ENCODE data around the gene IFT172. TPM values are rescaled to one million over a fixed set of nuclear protein-coding genes. Genes with fewer than 3 reads are reported as not detected.
"Not testable (repeated sequence)": the region's sequence is repeated elsewhere in the genome, so short reads cannot be mapped to it uniquely, and the experiment has no call there.

The IFT172 gene
- 10 to 100 TPM; 12.1 to 13.9 TPM for total RNA-seq

- ChIA-PET POLR2A (no interaction called here), CTCF (no interaction called here)
These were observed at the start of gene IFT172 for GRCh38 chr2:27489498-27490397. Gene IFT172 (minus strand): TSS chr2:27489743. CDS start chr2:27489653, 90 bp downstream.

GRCh38 chr2:27538839-27539450 is 49.4 kb upstream of the IFT172 start:
- CTCF ChIA-PET, POLR2A ChIA-PET: not testable (repeated sequence)

- ChIA-PET POLR2A (no interaction called here), CTCF (no interaction called here)
These were observed 47.7 kb upstream of the IFT172 start for GRCh38 chr2:27537287-27537686.

GRCh38 chr2:27531983-27532382 is 42.4 kb upstream of the IFT172 start:
- POLR2A ChIA-PET = no interaction called here
- CTCF ChIA-PET = no interaction called here

- ChIA-PET CTCF (interaction anchor here (0.7 kb wide), 1 partner anchor 194 kb away, joined by 3 read pairs; no protein-coding TSS in a partner anchor), POLR2A (no interaction called here)
These were observed 37.6 kb upstream of the IFT172 start for GRCh38 chr2:27527182-27527581.

- ChIA-PET POLR2A (no interaction called here), CTCF (no interaction called here)
These were observed 32.9 kb upstream of the IFT172 start for GRCh38 chr2:27522400-27522945.

GRCh38 chr2:27520316-27520715 is 30.8 kb upstream of the IFT172 start:
- CTCF ChIA-PET = no interaction called here
- POLR2A ChIA-PET = no interaction called here

GRCh38 chr2:27518782-27519113 is 29.2 kb upstream of the IFT172 start:
- ChIA-PET POLR2A (no interaction called here), CTCF (no interaction called here)

GRCh38 chr2:27518113-27518781 is 28.7 kb upstream of the IFT172 start:
- POLR2A ChIA-PET = no interaction called here
- CTCF ChIA-PET = no interaction called here

- ChIA-PET POLR2A (no interaction called here), CTCF (no interaction called here)
These were observed 19.8 kb upstream of the IFT172 start for GRCh38 chr2:27509326-27509725.

GRCh38 chr2:27507293-27507692 is 17.8 kb upstream of the IFT172 start:
- CTCF ChIA-PET = no interaction called here
- POLR2A ChIA-PET = no interaction called here

- ChIA-PET CTCF (no interaction called here), POLR2A (no interaction called here)
These were observed 17.0 kb upstream of the IFT172 start for GRCh38 chr2:27506587-27506986.

GRCh38 chr2:27502142-27502541 is 12.6 kb upstream of the IFT172 start:
- CTCF ChIA-PET = no interaction called here
- POLR2A ChIA-PET = no interaction called here

- POLR2A ChIA-PET = no interaction called here
- CTCF ChIA-PET = no interaction called here
These were observed 11.5 kb upstream of the IFT172 start for GRCh38 chr2:27501042-27501441.

GRCh38 chr2:27498975-27499374 is 9.4 kb upstream of the IFT172 start:
- POLR2A ChIA-PET = no interaction called here
- CTCF ChIA-PET = no interaction called here

GRCh38 chr2:27497288-27497627 is 7.7 kb upstream of the IFT172 start:
- ChIA-PET POLR2A (no interaction called here), CTCF (no interaction called here)

- ChIA-PET CTCF (interaction anchor here (1.8 kb wide), 1 partner anchor 187 kb away, joined by 7 read pairs; no protein-coding TSS in a partner anchor), POLR2A (no interaction called here)
These were observed 7.1 kb upstream of the IFT172 start, which contains the start of gene GCKR for GRCh38 chr2:27496357-27497287. Gene GCKR (plus strand): TSS chr2:27496839. CDS start chr2:27496905, 66 bp downstream.

- CTCF ChIA-PET = interaction anchor here (1.8 kb wide), 1 partner anchor 187 kb away, joined by 7 read pairs; no protein-coding TSS in a partner anchor
- POLR2A ChIA-PET = interaction anchor here (0.7 kb wide), 1 partner anchor 18 kb away, joined by 4 read pairs; no protein-coding TSS in a partner anchor
These were observed 6.4 kb upstream of the IFT172 start for GRCh38 chr2:27495840-27496356.

- ChIA-PET CTCF (interaction anchor here (1.8 kb wide), 1 partner anchor 188 kb away, joined by 7 read pairs; no protein-coding TSS in a partner anchor), POLR2A (interaction anchor here (0.7 kb wide), 1 partner anchor 17 kb away, joined by 4 read pairs; no protein-coding TSS in a partner anchor)
These were observed 5.5 kb upstream of the IFT172 start, which contains the start of gene FNDC4 for GRCh38 chr2:27494944-27495554. Gene FNDC4 (minus strand): TSS chr2:27495200. CDS start chr2:27494679, 521 bp downstream.
